HG02852 (cell line): ENCODE results near the gene NRP1.
A peak's percentile ranks its signal among the peaks of the same experiment; 100 is the strongest.

Experiments
- ATAC-seq: cut with Tn5 transposase; IDR thresholded peaks from one replicate; pipeline ENCODE4 v1.9.1; 2021; ENCODE audit warnings: mild to moderate bottlenecking, moderate library complexity; ENCODE audit not compliant: unreplicated experiment

The NRP1 gene

DNA sequence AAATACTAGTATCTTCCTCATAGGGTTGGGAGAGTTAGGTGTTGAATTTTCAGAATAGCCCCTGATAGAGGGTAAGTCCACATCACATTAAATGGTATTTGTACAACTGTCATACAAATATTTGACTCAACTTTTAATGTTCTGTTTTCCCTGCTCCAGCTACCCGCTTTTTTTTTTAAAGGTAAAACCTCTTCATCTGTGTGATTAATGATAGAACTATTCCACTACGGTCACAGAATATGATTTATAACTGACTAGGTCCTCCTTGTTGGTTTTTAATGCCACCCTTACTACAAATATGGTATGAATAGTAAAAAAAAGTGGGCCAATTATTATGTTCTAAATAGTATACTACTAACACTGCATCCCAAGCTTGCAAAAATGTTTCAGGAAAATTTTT is 15.6 kb upstream of the NRP1 start:
- no peak for ATAC-seq

DNA sequence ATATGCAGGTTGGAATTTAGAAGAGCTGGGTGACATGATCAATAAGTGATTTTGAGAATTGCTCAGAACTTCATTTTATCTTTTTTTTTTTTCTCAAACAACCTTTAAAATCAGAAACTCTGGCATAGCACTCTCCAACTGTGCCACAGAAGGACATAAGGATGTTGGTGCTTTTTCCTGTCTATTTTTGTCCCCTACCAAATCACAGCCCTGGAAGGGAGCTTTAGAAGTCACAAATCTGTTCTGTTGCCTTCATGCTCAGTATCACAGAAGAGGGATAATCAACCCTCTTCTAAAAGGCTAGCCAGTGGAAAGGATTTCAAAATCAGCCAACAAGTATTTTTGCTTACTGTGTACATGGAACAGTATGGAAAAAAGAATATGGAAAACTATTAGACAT is 14.8 kb upstream of the NRP1 start:
- ATAC-seq = no peak

DNA sequence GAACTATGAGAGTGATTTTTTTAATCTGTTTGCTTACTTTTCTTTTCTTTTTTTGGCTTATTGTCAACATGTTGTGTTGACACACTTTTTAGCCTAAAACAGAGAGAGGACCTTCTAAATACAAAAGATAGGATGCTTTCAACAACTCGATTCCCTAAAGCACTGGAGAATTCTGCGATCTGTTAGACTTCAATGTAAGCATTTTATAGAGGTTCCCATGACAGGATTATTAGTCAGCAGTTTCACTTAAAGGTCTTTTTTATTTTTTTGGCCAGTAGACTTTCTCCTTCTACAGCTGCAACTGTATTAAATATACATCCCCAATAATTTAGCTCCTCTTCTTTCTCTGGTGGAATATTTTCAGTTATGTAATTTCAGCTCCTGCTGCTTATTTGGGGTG is 12.7 kb upstream of the NRP1 start:
- ATAC-seq = no peak

DNA sequence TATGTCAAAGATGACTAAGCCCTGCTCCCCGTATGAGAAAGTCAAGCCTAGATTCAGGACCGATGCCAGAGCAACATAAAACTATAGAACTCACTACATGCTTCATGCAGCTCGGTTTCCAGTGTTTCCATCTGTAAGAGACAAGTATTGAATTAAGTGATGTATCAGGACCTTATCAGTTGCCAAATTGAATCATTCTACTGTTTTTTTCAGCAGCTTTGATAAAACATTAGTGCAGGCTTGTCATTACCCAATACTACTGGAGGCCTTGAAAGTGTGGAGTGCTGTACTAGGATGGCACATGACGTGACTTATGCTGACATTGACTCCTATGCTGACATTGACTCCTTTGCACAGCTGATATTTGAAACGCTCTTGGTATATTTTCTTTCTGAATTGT is 10.8 kb upstream of the NRP1 start:
- no peak for ATAC-seq

DNA sequence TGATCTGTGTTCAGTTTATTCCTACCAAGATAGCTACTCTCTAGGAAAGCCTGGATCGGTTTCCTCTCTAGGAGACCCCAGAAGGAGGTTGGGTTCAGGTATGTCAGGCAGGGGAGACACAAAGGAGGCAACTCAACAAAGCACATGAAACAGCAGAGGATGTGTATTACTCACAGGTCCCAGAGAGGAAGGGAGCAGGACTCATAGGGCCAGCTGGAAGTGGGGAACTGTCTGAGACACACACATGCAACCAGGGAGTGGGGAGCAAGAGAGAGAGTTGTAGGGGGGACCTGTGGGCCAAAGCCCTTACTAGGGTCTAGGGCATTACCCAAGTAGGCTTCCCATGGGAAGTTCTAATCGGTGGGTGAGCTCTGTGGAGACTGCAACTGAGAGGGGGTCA is 10.2 kb upstream of the NRP1 start:
- no peak for ATAC-seq

GRCh38 chr10:33341637-33342036 is 7.2 kb upstream of the NRP1 start:
- no peak for ATAC-seq

GRCh38 chr10:33337326-33337957 is 3.0 kb upstream of the NRP1 start:
- no peak for ATAC-seq

DNA sequence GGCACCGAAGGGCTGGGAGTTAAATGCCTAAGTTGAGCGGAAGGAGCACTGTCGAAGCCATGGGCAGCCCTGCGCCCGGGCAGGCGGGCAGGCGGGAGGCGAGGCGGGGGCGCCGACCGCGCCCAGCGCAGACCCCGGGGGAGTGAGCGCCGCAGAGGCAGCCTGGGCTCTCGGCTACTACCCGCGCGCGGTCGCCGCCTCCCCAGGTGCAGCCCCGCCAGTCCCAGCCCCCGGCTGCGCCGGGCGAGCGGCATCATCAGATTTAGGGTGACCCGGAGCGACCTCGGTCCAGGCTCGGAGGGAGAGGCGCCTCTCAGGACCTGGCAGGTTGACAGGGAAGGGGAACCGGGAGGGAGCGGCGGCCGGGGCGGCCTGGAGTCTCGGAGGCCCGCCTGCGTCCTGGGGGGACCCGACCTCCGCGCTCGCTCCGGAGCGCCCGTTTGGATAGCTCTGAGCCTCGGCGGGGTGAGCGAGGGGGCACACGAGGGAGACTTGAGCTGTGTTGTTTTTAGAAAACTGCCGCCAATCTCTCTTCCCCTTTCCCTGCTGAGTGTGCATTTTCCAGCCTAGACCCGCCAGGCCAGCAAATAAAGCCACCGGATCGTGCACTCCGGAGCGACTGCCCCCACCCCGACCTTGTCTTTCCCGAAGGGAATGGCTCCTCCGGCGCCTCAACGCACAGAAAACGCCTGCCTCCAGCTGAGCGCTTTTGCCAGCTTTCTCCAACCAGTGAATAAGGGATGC is 2.3 kb upstream of the NRP1 start:
- no peak for ATAC-seq

GRCh38 chr10:33335801-33336581 is 1.5 kb upstream of the NRP1 start:
- no peak for ATAC-seq

DNA sequence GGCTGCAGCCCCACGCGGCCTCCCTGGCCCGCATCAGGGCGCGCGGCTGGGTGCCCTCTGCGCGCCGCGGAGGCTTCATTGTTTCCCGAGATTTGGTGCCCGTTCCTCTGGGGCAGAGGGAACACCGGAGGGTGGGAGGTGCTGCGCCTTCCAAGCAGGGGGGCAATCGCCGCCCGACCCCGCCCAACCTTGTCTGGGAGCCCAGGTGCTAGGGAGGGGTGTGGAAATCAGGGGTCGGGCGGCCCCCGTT is 1.0 kb upstream of the NRP1 start:
- ATAC-seq = no peak

DNA sequence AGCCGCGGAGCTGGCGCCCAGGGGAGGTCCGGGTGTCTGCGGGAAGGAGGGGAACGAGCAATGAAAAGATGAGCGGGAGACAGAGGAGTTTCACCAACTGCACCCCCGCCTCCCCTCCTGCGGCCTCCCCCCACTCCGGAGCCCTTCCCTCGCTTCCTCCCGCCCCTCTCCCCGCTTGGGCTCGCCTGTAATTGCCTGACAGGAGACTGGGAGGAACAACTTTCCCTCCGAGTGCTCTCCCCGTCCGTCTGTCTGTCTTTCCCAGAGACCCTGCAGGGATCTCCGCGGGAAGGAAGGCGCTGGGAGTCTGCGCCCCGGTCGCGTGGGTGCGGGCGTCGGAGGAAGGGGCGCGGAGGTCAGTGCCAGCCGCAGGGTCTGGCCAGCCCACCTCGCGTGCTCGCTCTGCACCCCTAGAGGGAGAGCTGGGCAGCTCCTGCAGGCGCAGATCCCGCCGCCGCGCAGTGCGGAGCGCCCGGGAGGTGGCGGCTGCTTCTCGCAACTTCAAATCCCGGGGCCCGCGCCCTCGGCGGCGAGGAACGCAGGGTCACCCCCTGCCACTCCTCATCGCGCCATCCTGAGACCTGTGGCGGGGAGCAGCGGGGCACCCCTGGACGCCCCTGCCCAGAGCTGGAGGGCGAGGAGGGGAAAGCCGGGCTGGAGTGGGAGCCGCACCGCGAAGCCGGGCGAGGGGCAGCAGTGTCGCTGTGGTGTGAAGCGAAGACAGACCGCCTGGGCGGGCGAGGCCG is 511 bp upstream of the NRP1 start:
- ATAC-seq = no peak

DNA sequence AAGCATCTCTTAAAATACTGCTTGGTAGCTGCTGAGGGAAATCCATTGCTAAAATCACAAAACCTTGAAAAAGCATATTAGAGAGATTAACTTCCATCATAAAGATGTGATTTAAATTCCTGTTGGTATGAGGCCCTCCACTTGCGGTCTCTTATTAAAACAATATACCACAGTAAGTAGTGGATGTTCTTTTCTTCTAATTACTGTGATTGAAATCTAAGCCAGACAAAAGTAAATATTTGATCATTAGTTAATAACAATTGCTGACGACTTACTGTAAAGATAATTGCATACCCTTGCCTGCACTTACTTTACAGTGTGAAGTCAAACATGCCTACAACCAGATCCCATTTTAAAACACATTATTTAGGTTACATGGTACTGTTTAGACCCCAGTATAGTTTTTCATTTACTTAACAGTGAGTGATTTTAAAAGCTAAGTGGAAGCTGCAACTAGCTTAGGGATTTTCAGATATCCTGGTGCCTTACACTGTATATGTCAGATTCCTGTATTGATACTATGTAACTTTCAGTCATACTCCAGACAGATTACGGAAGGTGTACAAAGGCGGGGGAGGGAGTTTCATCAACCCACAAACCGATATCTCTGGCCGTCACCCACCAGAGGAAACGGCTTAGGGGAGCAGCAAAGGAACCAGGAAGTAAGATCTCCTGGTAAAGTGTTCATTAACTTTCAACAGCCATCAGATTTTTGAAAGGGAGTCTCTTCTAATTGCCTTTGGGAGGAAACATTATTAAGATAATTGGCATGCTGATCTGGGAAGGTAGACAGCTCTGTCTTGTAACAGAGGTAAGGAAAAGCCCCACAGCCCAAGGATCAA is 986 bp downstream of the NRP1 start:
- no peak for ATAC-seq

DNA sequence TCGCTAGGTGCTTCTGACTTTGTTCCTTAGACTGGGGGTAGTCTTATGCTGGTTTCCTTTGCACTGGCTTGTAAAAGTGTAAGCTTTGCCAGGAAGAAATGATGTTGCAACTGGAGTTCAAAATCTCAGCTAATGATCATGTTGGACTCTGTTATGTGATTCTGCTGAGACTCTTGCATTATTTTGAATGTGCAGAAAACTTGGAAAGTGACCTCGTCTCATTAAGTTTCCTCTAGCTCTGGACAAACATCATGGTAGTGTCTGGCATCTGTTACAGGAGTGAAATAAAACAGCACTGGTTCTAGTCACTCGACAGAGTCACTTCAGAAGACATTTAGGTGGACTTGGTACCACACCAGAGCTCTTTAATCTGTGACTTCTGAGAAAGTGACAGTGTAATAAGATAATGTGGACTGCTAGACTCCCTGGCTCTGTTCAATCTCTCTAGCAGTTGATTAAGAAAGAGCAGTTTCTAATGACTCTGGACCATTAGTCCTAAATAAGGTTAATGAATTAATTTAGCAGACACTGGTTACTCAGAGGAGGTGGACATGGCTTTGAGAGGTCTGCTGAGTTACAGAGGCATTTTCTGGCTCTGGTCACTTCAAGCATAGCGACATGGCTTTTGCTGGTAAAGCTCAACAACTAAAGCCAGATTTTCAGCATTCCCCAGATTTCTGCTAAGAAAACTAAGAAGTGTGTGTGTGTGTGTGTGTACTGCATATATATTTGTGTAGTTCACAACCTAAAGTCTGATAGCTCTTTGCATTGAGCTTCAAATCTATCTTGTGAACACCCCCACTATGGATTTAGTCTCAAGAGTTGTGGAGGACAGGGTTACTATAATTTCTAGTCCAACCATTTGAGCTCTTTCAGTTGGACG is 2.0 kb downstream of the NRP1 start:
- ATAC-seq = no peak

DNA sequence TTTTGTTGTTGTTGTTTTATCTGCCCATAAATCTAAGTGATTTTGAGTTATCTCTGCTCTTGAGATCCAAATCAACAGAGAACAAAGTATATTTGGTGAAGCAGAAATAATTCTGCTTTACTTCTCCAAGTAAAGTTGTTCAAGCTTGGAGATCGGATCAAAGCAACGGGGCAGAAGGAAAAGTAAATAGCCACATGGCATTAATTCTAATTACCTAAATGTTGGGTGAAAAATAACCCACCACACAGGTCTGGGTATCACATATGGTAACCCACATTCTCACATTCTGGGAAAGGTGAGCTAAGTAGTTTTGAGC is 3.1 kb downstream of the NRP1 start:
- no peak for ATAC-seq

- peak; percentile 79 for ATAC-seq
Observed at GRCh38 chr10:33330543-33331378, 3.7 kb downstream of the NRP1 start.

- ATAC-seq = no peak
Observed at GRCh38 chr10:33329178-33329577, 5.3 kb downstream of the NRP1 start.

GRCh38 chr10:33328253-33328652 is 6.2 kb downstream of the NRP1 start:
- no peak for ATAC-seq

DNA sequence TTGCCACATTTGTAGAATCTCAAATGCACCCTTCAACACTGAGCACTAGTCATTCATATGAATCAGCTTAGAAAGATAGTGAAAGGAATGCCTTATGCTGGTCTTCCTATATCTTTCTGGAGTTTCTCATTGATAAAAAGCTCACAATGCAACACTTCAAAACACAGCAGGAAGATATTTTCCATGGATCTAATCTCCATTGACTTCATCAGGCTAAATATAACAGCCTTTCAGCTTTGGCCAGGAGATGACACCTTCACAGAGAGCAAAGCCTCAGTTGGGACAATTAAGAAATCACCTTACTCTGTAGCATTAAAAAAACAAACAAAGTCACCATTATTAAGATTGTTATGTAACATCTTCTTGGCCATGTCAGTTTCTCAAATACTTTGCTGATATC is 6.7 kb downstream of the NRP1 start:
- no peak for ATAC-seq

DNA sequence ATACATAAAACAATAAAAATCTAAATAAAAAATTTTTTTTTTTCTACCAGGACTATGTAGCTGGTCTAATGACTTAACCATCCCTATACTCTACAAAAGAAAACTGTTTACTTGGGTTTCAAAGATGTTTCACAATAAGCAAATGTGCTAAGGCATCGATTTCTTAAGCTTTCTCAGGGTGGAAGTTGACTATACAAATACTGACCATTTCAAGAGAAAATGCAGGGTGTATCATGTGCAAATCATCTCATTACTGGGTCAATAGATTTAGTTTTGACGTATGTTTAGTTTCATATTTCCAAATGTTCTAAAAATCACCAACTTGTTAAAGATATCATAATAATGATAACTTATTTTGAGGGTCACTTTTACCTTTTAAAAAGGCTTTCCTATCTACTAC is 7.5 kb downstream of the NRP1 start:
- no peak for ATAC-seq
